Vagina (tissue), 2 donors: ENCODE results near the gene ISG20. TPM values are rescaled to one million over a fixed set of nuclear protein-coding genes. Genes with fewer than 3 reads are reported as not detected.

Source experiments
- DNase-seq, 2 donors: peaks; one replicate each; pipeline ENCODE4 v3.0.0-alpha.2; 2017; ENCODE audit errors: extremely low spot score in 2 of 2
- H3K27ac ChIP-seq: fragments of 200-600 bp; sonication (generic); one replicate; pipeline ENCODE4 v1.5.1; 2019
- H3K27me3 ChIP-seq: fragments of 200-600 bp; sonication (generic); one replicate; pipeline ENCODE4 v1.5.1; 2019
- H3K36me3 ChIP-seq, 2 donors: fragments of 200-600 bp; sonication (generic); one replicate each; pipeline ENCODE4 v1.5.1; 2017 to 2019
- H3K4me1 ChIP-seq: fragments of 200-600 bp; sonication (generic); one replicate; pipeline ENCODE4 v1.5.1; 2019
- H3K4me3 ChIP-seq, 2 donors: fragments of 200-600 bp; sonication (generic); 1 replicate in 1 of 2; 2 replicates in 1 of 2; pipeline ENCODE4 v1.5.1; 2016 to 2019
- H3K9me3 ChIP-seq: fragments of 200-600 bp; sonication (generic); one replicate; pipeline ENCODE4 v1.5.1; 2019
- CTCF ChIP-seq, 3 experiments: fragments of 450-650 bp in 2 of 3; fragments of 200-600 bp in 1 of 3; sonication (generic) in 1 of 3; IDR thresholded peaks; one replicate each; pipeline ENCODE4 v1.5.1; 2017 to 2019; ENCODE audit warnings: antibody characterized with exemption in 3 of 3, mild to moderate bottlenecking in 2 of 3, moderate library complexity in 2 of 3
- POLR2A ChIP-seq, 2 donors: fragments of 450-650 bp; IDR thresholded peaks; one replicate each; pipeline ENCODE4 v1.6.1; 2017; ENCODE audit warnings: antibody characterized with exemption in 2 of 2, mild to moderate bottlenecking in 2 of 2, moderate library complexity in 2 of 2
- POLR2AphosphoS5 ChIP-seq, 2 donors: sonication (generic); formaldehyde crosslinking; IDR thresholded peaks; one replicate each; pipeline ENCODE4 v1.9.0; 2017; ENCODE audit warnings: antibody characterized with exemption in 2 of 2, mild to moderate bottlenecking in 2 of 2, low read depth in 1 of 2; ENCODE audit not compliant: insufficient read depth in 1 of 2
- intact Hi-C: fragments of 100-400 bp; cut with DNase I; formaldehyde crosslinking; loops from one replicate; pipeline ENCODE4 v1.15.1; 2023
- total RNA-seq: library from RNA; depleted of rRNA; stranded (reverse); fragments of >200 nt; gene quantifications from one replicate; pipeline ENCODE4 v1.2.3, GENCODE V29; 2016

Gene ISG20
- total RNA-seq, 1 donor from 2014 or later = 15.7 TPM

DNA sequence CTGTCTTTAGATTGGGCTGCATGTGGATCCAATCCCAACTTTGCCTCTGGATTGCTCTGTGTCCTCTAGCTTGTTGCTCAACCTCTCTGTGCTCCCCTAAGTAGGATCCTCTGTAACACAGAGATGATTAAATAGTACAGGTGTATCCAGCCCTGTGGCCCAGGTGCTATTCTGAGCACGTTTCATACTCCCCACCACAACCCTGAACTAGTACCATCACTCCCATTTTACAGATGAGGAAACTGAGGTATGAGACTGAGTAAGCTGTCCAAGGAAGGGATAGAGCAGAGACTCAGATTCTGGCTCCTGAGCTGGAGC, 7.2 kb downstream of the ISG20 start:
- Histone ChIP-seq H3K36me3 (no peaks in the 10 kb centered on the region), H3K27me3 (no peaks in the 10 kb centered on the region), H3K9me3 (no peaks in the 10 kb centered on the region), H3K4me1 (peaks cover 14% of the 10 kb centered on the region), H3K27ac (no peak overlapping the region), H3K4me3 (no peak overlapping the region)
- DNase-seq = no peak
- intact Hi-C loops = no loop called here
- TF ChIP-seq POLR2AphosphoS5 (IDR thresholded peaks at IDR 0.05; ENCODE audit: insufficient read depth in 1 of 2, low read depth in 1 of 2) (no peak), POLR2A (IDR thresholded peaks at IDR 0.05) (no peak), CTCF (IDR thresholded peaks at IDR 0.05) (no peak)

- H3K27ac ChIP-seq = no peak overlapping the region
- DNase-seq = peak; percentile 25 to 40
- no peaks in the 10 kb centered on the region for H3K36me3 ChIP-seq
- H3K27me3 ChIP-seq = no peaks in the 10 kb centered on the region
- H3K4me3 ChIP-seq = no peak overlapping the region
- H3K4me1 ChIP-seq = peaks cover 14% of the 10 kb centered on the region
- TF ChIP-seq POLR2A (IDR thresholded peaks at IDR 0.05) (no peak), CTCF (IDR thresholded peaks at IDR 0.05) (no peak), POLR2AphosphoS5 (IDR thresholded peaks at IDR 0.05; ENCODE audit: insufficient read depth in 1 of 2, low read depth in 1 of 2) (no peak)
- H3K9me3 ChIP-seq = no peaks in the 10 kb centered on the region
- intact Hi-C loops = no loop called here
Observed at GRCh38 chr15:88646951-88647350, 8.1 kb downstream of the ISG20 start.

- DNase-seq = peak; percentile 55 to 86
- no peaks in the 10 kb centered on the region for H3K9me3 ChIP-seq
- no peak overlapping the region for H3K4me3 ChIP-seq
- no peaks in the 10 kb centered on the region for H3K27me3 ChIP-seq
- intact Hi-C loops = no loop called here
- H3K36me3 ChIP-seq = no peaks in the 10 kb centered on the region
- peaks cover 14% of the 10 kb centered on the region for H3K4me1 ChIP-seq
- H3K27ac ChIP-seq = no peak overlapping the region
- TF ChIP-seq CTCF (IDR thresholded peaks at IDR 0.05) (no peak), POLR2A (IDR thresholded peaks at IDR 0.05) (no peak), POLR2AphosphoS5 (IDR thresholded peaks at IDR 0.05; ENCODE audit: insufficient read depth in 1 of 2, low read depth in 1 of 2) (no peak)
Observed at GRCh38 chr15:88647351-88648105, 8.7 kb downstream of the ISG20 start.

DNA sequence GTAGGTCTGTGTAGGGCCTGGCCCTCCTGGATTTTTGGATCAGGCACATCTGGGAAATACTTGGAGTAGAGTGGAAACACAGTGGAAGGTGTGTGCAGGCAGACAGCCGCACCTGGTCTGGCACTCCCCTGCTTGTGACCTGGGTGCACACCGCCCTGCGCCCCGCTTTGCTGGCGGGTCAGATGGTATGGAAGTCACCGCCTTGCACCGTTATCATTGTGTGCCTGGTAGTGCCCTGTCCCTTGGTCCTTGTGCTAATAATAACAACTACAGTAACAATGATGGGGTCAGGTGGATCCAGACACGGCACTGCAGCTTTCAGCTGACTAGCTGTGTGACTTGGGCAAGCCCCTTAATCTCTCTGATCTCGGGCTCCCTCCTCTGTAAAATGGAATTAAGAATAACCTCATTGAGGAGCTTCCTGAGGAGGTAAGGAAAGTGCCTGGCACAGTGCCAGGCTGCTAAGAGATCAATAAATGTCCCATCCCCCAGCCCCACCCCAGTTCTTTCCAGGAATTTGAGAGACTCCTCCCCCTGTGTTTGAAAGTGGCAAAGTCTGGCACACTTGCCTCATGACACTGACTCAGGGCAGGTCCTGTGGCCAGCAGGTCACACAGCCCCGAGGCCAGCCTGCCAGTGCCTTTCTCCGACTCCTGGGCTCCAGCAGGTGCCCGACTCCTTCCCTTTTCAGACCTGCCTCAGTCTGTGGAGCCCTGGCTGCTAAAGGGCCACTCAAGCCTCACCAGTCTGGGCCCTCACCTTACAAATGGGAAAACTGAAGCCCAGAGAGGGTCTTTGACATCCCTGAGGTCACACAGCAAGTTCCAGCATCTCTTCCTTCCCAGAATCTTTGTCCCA, 9.8 kb downstream of the ISG20 start:
- TF ChIP-seq CTCF (IDR thresholded peaks at IDR 0.05) (no peak), POLR2AphosphoS5 (IDR thresholded peaks at IDR 0.05; ENCODE audit: insufficient read depth in 1 of 2, low read depth in 1 of 2) (no peak), POLR2A (IDR thresholded peaks at IDR 0.05) (no peak)
- H3K9me3 ChIP-seq = no peaks in the 10 kb centered on the region
- no peaks in the 10 kb centered on the region for H3K36me3 ChIP-seq
- no peaks in the 10 kb centered on the region for H3K27me3 ChIP-seq
- peak overlapping the region; percentile 51 for H3K27ac ChIP-seq
- intact Hi-C loops = no loop called here
- peak; percentile 84 to 91 for DNase-seq
- H3K4me1 ChIP-seq = peaks cover 14% of the 10 kb centered on the region
- no peak overlapping the region for H3K4me3 ChIP-seq
